Thoracic aorta (tissue), 2 donors: ENCODE data around the gene ACTBL2. TPM values are rescaled to one million over a fixed set of nuclear protein-coding genes. Genes with fewer than 3 reads are reported as not detected.

Experiments
- ATAC-seq: fragments of 150-250 bp; one replicate; pipeline ENCODE4 v1.8.0; 2017; ENCODE audit warnings: low read depth; ENCODE audit not compliant: insufficient number of reproducible peaks, low FRiP score
- DNase-seq: peaks from one replicate; pipeline ENCODE4 v3.0.0-alpha.2; 2020; ENCODE audit warnings: low spot score
- H3K27ac ChIP-seq, 2 donors: fragments of 200-600 bp; sonication (generic); 1 replicate in 1 of 2; 2 replicates in 1 of 2; pipeline ENCODE4 v1.5.1; 2016; ENCODE audit warnings: mild to moderate bottlenecking in 2 of 2, moderate library complexity in 2 of 2
- H3K27me3 ChIP-seq: fragments of 200-600 bp; sonication (generic); replicated peaks from 2 replicates; pipeline ENCODE4 v1.6.0; 2016; ENCODE audit warnings: mild to moderate bottlenecking; ENCODE audit not compliant: insufficient read depth
- H3K36me3 ChIP-seq: fragments of 200-600 bp; sonication (generic); one replicate; pipeline ENCODE4 v1.5.1; 2016
- H3K4me1 ChIP-seq, 2 donors: fragments of 200-600 bp; sonication (generic); 1 replicate in 1 of 2; 2 replicates in 1 of 2; pipeline versions ENCODE4 v1.5.1 to v1.6.0; 2016; ENCODE audit warnings: low read depth in 2 of 2, mild to moderate bottlenecking in 1 of 2; ENCODE audit not compliant: control insufficient read depth in 1 of 2
- H3K4me3 ChIP-seq: fragments of 200-600 bp; sonication (generic); 2 replicates; pipeline ENCODE4 v1.5.1; 2016; ENCODE audit warnings: mild to moderate bottlenecking
- H3K9me3 ChIP-seq: fragments of 200-600 bp; sonication (generic); 2 replicates; pipeline ENCODE4 v1.5.1; 2016
- total RNA-seq, 2 donors: library from RNA; depleted of rRNA; stranded (reverse); fragments of >200 nt; gene quantifications; one replicate each; pipeline versions ENCODE4 v1.1.0 to v1.2.3, GENCODE V29; 2016
- TF ChIP-seq, protein P1 (sequence below): fragments of 200-600 bp; sonication (generic); IDR thresholded peaks from one replicate; pipeline ENCODE4 v1.5.1; 2019; ENCODE audit warnings: antibody characterized with exemption

ACTBL2 gene
- total RNA-seq, 2 donors from 2014 or later: not detected

DNA sequence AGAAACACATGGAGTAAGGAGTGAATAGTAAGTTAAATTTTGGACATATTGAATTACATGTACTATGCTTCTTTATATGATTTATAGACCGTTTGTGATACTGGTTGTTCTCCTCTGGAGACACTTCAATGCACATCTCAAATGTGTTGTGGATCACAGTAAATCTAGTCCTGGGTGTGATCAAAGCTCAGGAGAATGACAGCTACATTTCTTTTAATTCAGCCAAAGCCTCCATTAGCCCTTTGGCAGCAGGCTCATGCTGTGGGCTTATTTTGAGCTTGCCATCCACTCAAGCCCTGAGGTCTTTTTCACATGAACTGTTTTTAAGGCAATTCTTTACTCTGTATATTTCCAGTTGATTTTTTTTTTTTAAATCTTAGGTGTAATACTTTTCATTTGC, 34.6 kb upstream of the ACTBL2 start:
- TF ChIP-seq, protein P1, sequence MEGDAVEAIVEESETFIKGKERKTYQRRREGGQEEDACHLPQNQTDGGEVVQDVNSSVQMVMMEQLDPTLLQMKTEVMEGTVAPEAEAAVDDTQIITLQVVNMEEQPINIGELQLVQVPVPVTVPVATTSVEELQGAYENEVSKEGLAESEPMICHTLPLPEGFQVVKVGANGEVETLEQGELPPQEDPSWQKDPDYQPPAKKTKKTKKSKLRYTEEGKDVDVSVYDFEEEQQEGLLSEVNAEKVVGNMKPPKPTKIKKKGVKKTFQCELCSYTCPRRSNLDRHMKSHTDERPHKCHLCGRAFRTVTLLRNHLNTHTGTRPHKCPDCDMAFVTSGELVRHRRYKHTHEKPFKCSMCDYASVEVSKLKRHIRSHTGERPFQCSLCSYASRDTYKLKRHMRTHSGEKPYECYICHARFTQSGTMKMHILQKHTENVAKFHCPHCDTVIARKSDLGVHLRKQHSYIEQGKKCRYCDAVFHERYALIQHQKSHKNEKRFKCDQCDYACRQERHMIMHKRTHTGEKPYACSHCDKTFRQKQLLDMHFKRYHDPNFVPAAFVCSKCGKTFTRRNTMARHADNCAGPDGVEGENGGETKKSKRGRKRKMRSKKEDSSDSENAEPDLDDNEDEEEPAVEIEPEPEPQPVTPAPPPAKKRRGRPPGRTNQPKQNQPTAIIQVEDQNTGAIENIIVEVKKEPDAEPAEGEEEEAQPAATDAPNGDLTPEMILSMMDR: no peak
- Histone ChIP-seq H3K36me3 (no peaks in the 10 kb centered on the region), H3K9me3 (no peaks in the 10 kb centered on the region), H3K4me3 (no peak overlapping the region), H3K27me3 (no peaks in the 10 kb centered on the region), H3K27ac (no peak overlapping the region), H3K4me1 (no peaks in the 10 kb centered on the region)
- no peak for ATAC-seq
- no peak for DNase-seq

DNA sequence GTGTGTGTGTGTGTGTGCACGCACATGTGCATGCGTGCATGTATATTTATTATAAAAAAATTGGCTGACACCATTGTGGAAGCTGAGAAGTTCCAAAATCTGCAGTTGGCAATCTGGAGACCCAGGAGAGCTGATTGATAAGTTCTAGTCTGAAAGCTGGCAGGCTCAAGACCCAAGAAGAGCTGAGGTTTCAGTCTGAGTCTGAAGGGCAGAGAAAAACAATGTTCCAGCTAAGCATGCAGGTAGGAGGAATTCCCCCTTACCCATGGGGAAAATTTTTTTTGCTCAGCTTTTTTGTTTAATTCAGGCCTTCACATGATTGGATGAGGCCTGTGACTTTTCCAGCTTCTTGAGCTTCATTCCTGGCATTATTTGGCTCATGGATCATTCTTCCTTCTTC, 31.2 kb upstream of the ACTBL2 start:
- Histone ChIP-seq H3K9me3 (no peaks in the 10 kb centered on the region), H3K36me3 (no peaks in the 10 kb centered on the region), H3K27me3 (no peaks in the 10 kb centered on the region), H3K4me3 (no peak overlapping the region), H3K4me1 (no peaks in the 10 kb centered on the region), H3K27ac (no peak overlapping the region)
- TF ChIP-seq, protein P1: no peak
- ATAC-seq (no peak), DNase-seq (no peak)

DNA sequence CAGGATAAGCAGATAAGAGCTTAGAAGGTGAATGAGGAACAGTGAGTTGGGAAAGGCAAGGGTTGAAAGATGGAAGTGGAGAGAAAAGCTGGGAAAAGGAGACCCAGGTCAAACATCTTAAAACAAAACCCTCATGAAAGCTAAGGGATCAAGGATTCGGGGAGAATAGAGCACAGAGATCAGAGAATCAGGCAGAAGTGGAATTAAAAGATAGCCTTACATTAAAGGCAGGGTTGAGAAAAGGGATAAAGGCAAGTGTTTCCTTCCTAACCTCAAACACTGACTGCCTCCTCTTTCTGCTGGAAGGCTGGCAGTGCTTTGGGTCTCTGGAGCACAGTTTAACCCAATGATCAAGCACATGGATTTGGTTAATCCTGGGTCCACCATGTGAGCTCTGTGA, 28.7 kb upstream of the ACTBL2 start:
- Histone ChIP-seq H3K4me1 (no peaks in the 10 kb centered on the region), H3K27me3 (no peaks in the 10 kb centered on the region), H3K36me3 (no peaks in the 10 kb centered on the region), H3K4me3 (no peak overlapping the region), H3K9me3 (no peaks in the 10 kb centered on the region), H3K27ac (no peak overlapping the region)
- ATAC-seq (no peak), DNase-seq (no peak)
- TF ChIP-seq, protein P1: no peak

DNA sequence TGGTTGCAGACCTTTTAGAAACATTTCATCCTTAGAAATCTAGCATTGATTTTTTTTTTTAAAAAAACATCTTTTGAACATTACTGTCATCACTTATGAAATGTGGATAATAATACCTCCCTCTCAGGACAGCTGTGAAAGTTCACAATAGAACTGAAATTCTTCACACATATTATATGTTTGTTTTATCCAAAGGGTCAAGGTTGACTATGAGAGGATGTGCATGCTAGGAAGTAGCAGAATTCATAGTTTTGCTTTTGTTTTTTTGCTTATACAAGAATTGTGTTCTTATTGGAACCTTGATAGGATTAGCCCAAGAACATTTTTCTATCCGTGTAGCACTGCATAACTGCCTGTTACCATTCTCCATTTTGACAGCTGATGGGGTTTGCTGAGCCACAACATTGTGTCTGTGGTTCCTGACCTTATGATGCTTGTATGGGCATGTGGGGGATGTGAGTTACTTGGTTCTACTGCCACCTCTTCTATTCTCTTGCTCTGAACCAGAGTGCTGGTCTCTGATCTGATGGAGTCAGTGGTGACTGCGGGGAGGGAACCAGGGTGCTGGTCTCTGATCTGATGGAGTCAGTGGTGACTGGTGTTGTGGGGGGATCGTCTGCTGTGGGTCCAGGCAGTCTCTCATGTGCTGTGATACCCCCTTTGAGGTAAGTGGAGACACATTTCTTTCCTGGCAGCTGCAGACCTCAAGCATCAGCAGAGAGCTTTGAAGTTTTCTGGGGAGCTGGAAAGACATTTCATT, 27.1 kb upstream of the ACTBL2 start:
- Histone ChIP-seq H3K4me3 (no peak overlapping the region), H3K9me3 (no peaks in the 10 kb centered on the region), H3K4me1 (no peaks in the 10 kb centered on the region), H3K27ac (no peak overlapping the region), H3K27me3 (no peaks in the 10 kb centered on the region), H3K36me3 (no peaks in the 10 kb centered on the region)
- TF ChIP-seq, protein P1: no peak
- no peak for DNase-seq
- no peak for ATAC-seq

DNA sequence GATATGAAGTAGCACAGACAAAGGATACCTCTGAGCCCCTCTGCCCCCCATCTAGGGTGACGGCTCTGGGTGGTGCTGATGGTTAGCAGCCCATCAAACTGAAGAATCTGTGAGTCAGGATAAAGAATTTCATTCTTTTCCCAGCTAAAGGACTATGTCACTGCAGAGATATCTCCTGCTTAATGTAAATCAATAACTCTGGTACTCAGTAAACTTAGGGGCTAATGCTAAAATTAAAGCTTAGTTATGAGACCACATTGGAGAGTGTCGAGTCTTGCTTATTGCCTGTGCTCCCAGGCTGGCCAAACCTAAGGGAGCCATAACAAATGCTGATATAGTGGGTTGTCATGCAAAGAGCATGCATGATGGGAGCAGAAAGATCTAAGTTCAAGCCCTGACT, 25.6 kb upstream of the ACTBL2 start:
- no peak for ATAC-seq
- Histone ChIP-seq H3K36me3 (no peaks in the 10 kb centered on the region), H3K27me3 (no peaks in the 10 kb centered on the region), H3K9me3 (no peaks in the 10 kb centered on the region), H3K27ac (no peak overlapping the region), H3K4me1 (peaks cover 0 to 13% of the 10 kb centered on the region in 2 donors), H3K4me3 (no peak overlapping the region)
- DNase-seq: no peak
- TF ChIP-seq, protein P1: no peak
